Measurements from ENCODE around the gene SMURF2. TPM values are rescaled to one million over a fixed set of nuclear protein-coding genes. Genes with fewer than 3 reads are reported as not detected.

The SMURF2 gene
- total and polyA plus RNA-seq, 10 of the 15 experiments (the other 5 are each of a cell fraction or from before 2014, with no cell fraction given) = 2.8 to 13.4 (median 7.5) TPM

- Histone ChIP-seq H3K79me2 (ENCODE audit: control insufficient read depth, insufficient read depth, low read length) (no peaks in the 10 kb centered on the region; the same call in 1 of the 2 replicates), H4K20me1 (ENCODE audit: control insufficient read depth, insufficient read depth) (no peaks in the 10 kb centered on the region), H3K4me1 (ENCODE audit: control insufficient read depth, insufficient read depth, low read length) (no peaks in the 10 kb centered on the region; the same call in 1 of the 2 replicates), H3K9me3 (replicated peaks; ENCODE audit: control insufficient read depth, insufficient read depth, low read length) (no peaks in the 10 kb centered on the region; the same call in 2 of the 3 replicates), H3K27ac (ENCODE audit: control insufficient read depth, insufficient read depth) (no peak overlapping the region), H3K4me2 (ENCODE audit: control insufficient read depth, insufficient read depth) (no peak overlapping the region), H3K4me3 (no peak overlapping the region), H3K27me3 (replicated peaks in 1 of 2; ENCODE audit: control insufficient read depth in 2 of 2, insufficient read depth in 2 of 2, low read length in 1 of 2) (no peaks in the 10 kb centered on the region), H2AFZ (ENCODE audit: control insufficient read depth, low read depth, low read length) (no peak overlapping the region), H3K9ac (ENCODE audit: control insufficient read depth, insufficient read depth, low read length) (no peak overlapping the region), H3K36me3 (ENCODE audit: control insufficient read depth in 2 of 2, insufficient read depth in 2 of 2, low read length in 1 of 2) (no peaks in the 10 kb centered on the region)
- ChIA-PET POLR2A (no interaction called here), RAD21 (ENCODE audit: unreplicated experiment) (no interaction called here), SMC1A (ENCODE audit: uncharacterized antibody, unreplicated experiment) (interaction anchor here (1.1 kb wide), 2 partner anchors 9 to 16 kb away, joined by 3 read pairs; no protein-coding TSS in a partner anchor), CTCF (interaction anchor here (0.6 to 1.8 kb wide), 5 partner anchors 12 to 194 kb away, joined by 3 to 5 read pairs (median 4); no protein-coding TSS in a partner anchor)
- WGBS (ENCODE audit: insufficient coverage, insufficient replicate concordance, low lambda C conversion rate, missing lambda C conversion rate) = 93% methylated on average over 2 of the region's 2 CpGs
- ATAC-seq = no peak
- intact Hi-C loops (cut with micrococcal nuclease; ENCODE audit: unreplicated experiment) (no loop called here), in situ Hi-C loops (cut with MboI) (no loop called here)
- no TSS peak for BruUV-seq (replicated peaks)
- DNase-seq (ENCODE audit: low read depth, low spot score) = no peak
- no peak for TF ChIP-seq STAT1 (conservative IDR thresholded peaks at IDR 0.05)
- no peak for TF ChIP-seq IKZF1 (conservative IDR thresholded peaks at IDR 0.05)
- TF ChIP-seq POLR2AphosphoS5 (IDR thresholded peaks at IDR 0.05; ENCODE audit: low read length) = no peak
- TF ChIP-seq TBL1XR1 (IDR thresholded peaks at IDR 0.05; ENCODE audit: low read depth, low read length) = no peak
- TF ChIP-seq ZBED1 (IDR thresholded peaks at IDR 0.05; ENCODE audit: borderline replicate concordance) = no peak
- no peak for TF ChIP-seq HDGF (IDR thresholded peaks at IDR 0.05)
- no peak for TF ChIP-seq STAT3 (IDR thresholded peaks at IDR 0.05; ENCODE audit: low read depth, low read length)
- TF ChIP-seq MAX (IDR thresholded peaks at IDR 0.05; ENCODE audit: low read depth, low read length) = no peak
- no peak for TF ChIP-seq ZSCAN29 (IDR thresholded peaks at IDR 0.05)
- TF ChIP-seq SRF (IDR thresholded peaks at IDR 0.05; ENCODE audit: low read depth in 2 of 2, low read length in 2 of 2) = no peak
- TF ChIP-seq TCF12 (IDR thresholded peaks at IDR 0.05; ENCODE audit: low read depth, low read length) = no peak
- no peak for TF ChIP-seq GATAD2B (conservative IDR thresholded peaks at IDR 0.05; ENCODE audit: low read depth)
- no peak for FAIRE-seq
These were observed 47.7 kb downstream of the SMURF2 start for GRCh38 chr17:64614266-64615027.
